ENCODE results near the gene MGAT3. TPM values are rescaled to one million over a fixed set of nuclear protein-coding genes. Genes with fewer than 3 reads are reported as not detected.
A peak's percentile ranks its signal among the peaks of the same experiment; 100 is the strongest.

MGAT3 gene
- total and polyA plus RNA-seq, 9 of the 15 experiments (the other 6 are each of a cell fraction or from before 2014, with no cell fraction given), result 0.10 to 11.5 (median 4.6) TPM

DNA sequence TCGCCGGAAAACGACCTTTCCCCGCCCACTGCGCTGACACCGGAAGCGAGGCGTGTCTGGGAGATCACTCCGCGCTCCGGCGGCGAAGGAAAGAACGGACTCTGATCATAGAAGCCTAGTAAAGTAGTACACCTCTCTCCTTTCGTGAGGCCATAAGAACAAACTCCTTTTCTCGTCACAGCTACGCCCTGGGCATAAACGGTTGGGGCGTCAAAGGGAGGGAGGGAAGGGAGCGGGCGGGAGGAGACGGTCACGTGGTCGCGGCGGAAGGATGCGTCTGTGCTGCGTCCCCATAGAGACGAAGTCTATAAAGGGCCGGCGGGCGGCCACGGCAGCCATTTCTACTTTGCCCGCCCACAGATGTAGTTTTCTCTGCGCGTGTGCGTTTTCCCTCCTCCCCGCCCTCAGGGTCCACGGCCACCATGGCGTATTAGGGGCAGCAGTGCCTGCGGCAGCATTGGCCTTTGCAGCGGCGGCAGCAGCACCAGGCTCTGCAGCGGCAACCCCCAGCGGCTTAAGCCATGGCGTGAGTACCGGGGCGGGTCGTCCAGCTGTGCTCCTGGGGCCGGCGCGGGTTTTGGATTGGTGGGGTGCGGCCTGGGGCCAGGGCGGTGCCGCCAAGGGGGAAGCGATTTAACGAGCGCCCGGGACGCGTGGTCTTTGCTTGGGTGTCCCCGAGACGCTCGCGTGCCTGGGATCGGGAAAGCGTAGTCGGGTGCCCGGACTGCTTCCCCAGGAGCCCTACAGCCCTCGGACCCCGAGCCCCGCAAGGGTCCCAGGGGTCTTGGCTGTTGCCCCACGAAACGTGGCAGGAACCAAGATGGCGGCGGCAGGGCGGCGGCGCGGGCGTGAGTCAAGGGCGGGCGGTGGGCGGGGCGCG is 63.7 kb downstream of the MGAT3 start, which contains the start of gene ATF4 (continued):
- no peak for TF ChIP-seq FOS (IDR thresholded peaks at IDR 0.05; ENCODE audit: extremely low read depth, insufficient read length)
- TF ChIP-seq FOXP1 (CRISPR knock-in tag; IDR thresholded peaks at IDR 0.05), result peak; percentile 90
- no peak for TF ChIP-seq ATF7 (IDR thresholded peaks at IDR 0.05)
- no peak for TF ChIP-seq ZBTB8A (IDR thresholded peaks at IDR 0.05; ENCODE audit: partially characterized antibody)
- no peak for TF ChIP-seq MECOM (CRISPR knock-in tag; IDR thresholded peaks at IDR 0.05)
- TF ChIP-seq RFX7 (CRISPR knock-in tag; IDR thresholded peaks at IDR 0.05), result no peak
- TF ChIP-seq ZNF764 (CRISPR knock-in tag; IDR thresholded peaks at IDR 0.05; ENCODE audit: low read depth), result 0 out of 2 replicates have a peak, but pooled peaks have one; percentile 26
- no peak for TF ChIP-seq ZNF507 (tag; conservative IDR thresholded peaks at IDR 0.05)
- TF ChIP-seq CC2D1A (IDR thresholded peaks at IDR 0.05), result 0 out of 2 replicates have a peak, but pooled peaks have one; percentile 15
- peak; percentile 96 for TF ChIP-seq SMAD1 (IDR thresholded peaks at IDR 0.05; ENCODE audit: low read depth, low read length, partially characterized antibody)
- no peak for TF ChIP-seq RERE (CRISPR knock-in tag; IDR thresholded peaks at IDR 0.05; ENCODE audit: borderline replicate concordance)
- TF ChIP-seq, protein P1, sequence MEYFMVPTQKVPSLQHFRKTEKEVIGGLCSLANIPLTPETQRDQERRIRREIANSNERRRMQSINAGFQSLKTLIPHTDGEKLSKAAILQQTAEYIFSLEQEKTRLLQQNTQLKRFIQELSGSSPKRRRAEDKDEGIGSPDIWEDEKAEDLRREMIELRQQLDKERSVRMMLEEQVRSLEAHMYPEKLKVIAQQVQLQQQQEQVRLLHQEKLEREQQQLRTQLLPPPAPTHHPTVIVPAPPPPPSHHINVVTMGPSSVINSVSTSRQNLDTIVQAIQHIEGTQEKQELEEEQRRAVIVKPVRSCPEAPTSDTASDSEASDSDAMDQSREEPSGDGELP (CRISPR knock-in tag; IDR thresholded peaks at IDR 0.05; ENCODE audit: borderline replicate concordance), result peak; percentile 67; the same call in 1 of the 2 replicates
- TF ChIP-seq POLR2B (IDR thresholded peaks at IDR 0.05; ENCODE audit: low read depth, partially characterized antibody), result peak; percentile 99
- TF ChIP-seq ZNF133 (CRISPR knock-in tag; IDR thresholded peaks at IDR 0.05), result no peak
- peak; percentile 97 for TF ChIP-seq ZBTB7A (IDR thresholded peaks at IDR 0.05; ENCODE audit: borderline replicate concordance, control insufficient read depth, low read depth, low read length)
- TF ChIP-seq, protein P2, sequence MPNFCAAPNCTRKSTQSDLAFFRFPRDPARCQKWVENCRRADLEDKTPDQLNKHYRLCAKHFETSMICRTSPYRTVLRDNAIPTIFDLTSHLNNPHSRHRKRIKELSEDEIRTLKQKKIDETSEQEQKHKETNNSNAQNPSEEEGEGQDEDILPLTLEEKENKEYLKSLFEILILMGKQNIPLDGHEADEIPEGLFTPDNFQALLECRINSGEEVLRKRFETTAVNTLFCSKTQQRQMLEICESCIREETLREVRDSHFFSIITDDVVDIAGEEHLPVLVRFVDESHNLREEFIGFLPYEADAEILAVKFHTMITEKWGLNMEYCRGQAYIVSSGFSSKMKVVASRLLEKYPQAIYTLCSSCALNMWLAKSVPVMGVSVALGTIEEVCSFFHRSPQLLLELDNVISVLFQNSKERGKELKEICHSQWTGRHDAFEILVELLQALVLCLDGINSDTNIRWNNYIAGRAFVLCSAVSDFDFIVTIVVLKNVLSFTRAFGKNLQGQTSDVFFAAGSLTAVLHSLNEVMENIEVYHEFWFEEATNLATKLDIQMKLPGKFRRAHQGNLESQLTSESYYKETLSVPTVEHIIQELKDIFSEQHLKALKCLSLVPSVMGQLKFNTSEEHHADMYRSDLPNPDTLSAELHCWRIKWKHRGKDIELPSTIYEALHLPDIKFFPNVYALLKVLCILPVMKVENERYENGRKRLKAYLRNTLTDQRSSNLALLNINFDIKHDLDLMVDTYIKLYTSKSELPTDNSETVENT (CRISPR knock-in tag; IDR thresholded peaks at IDR 0.05), result peak; percentile 81
- TF ChIP-seq SMARCA5 (IDR thresholded peaks at IDR 0.05), result no peak
- no peak for TF ChIP-seq ZNF75A (CRISPR knock-in tag; IDR thresholded peaks at IDR 0.05)
- TF ChIP-seq CBX3 (IDR thresholded peaks at IDR 0.05; ENCODE audit: borderline replicate concordance in 1 of 2, low read length in 2 of 2), result no peak
- no peak for TF ChIP-seq ZNF785 (CRISPR knock-in tag; IDR thresholded peaks at IDR 0.05)
